ENCODE measurements around the gene SLC38A1. TPM values are rescaled to one million over a fixed set of nuclear protein-coding genes. Genes with fewer than 3 reads are reported as not detected.

The SLC38A1 gene
- total RNA-seq, 1 experiment from 2014 or later, result 155 TPM

DNA sequence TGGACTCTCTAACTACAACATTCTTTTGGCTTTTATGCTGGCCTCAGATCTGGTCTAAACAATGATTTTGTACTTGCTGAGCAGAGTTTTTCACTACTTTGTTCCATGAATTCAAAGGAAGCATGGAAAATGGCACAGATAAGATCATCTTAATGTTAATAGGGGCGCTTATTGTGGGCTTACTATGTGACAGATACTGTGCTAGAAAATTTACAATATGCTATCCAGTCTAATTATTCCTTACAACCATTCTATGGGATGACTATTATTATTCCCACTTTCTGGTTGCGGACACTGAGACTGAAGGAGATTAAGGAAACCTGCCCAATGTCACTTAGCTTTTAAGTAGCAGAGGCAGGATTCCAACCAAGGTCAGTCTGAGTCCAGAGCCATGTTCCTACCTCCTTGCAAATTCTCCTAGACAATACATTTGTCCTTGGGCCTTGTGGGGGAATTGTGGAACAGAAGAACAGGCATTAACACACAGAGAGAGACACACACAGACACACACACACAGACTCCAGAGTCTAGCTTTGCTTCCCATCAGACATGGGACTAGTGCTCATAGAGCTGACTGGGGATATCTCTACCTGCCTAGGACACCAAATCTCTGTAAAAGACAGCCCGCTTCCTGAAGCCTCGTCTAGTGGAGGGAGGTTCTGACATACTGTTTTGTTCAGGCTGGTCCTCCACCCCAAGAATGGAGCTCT is 107.7 kb downstream of the SLC38A1 start:
- Histone ChIP-seq H4K20me1 (ENCODE audit: insufficient read depth) (no peaks in the 10 kb centered on the region), H3K4me3 (replicated peaks in 1 of 2; ENCODE audit: low read depth in 1 of 2, low read length in 2 of 2) (no peak overlapping the region), H3K4me1 (ENCODE audit: control insufficient read depth in 1 of 2, insufficient read depth in 2 of 2, low read length in 2 of 2) (no peaks in the 10 kb centered on the region), H3K79me2 (ENCODE audit: insufficient read depth, low read length) (no peaks in the 10 kb centered on the region), H3K9me2 (ENCODE audit: insufficient read depth) (no peaks in the 10 kb centered on the region), H3K36me3 (ENCODE audit: control insufficient read depth in 1 of 2, insufficient read depth in 2 of 2, low read length in 2 of 2) (no peaks in the 10 kb centered on the region), H3K27ac (ENCODE audit: low read depth, low read length) (no peak overlapping the region), H3K27me3 (ENCODE audit: insufficient read depth, low read length) (no peaks in the 10 kb centered on the region), H3K4me2 (ENCODE audit: low read length) (no peak overlapping the region), H3K9ac (ENCODE audit: low read length) (no peak overlapping the region), H2AFZ (ENCODE audit: low read depth, low read length, poor library complexity, severe bottlenecking) (no peak overlapping the region), H3K9me3 (ENCODE audit: control insufficient read depth in 1 of 2, insufficient read depth in 1 of 2, low read depth in 1 of 2, low read length in 2 of 2) (0 out of 4 replicates have a peak, but pooled peaks cover 3 to 4% of the 10 kb centered on the region in 2 experiments)
- CTCF ChIA-PET, result no interaction called here
- RAD21 ChIA-PET (ENCODE audit: low non-redundant PET in 1 of 2, low total read pairs in 2 of 2, uncharacterized antibody in 2 of 2, unreplicated experiment in 2 of 2), result no interaction called here
- intact Hi-C loops (cut with micrococcal nuclease), result no loop called here
- ATAC-seq, result no peak
- TF ChIP-seq ZFX (IDR thresholded peaks at IDR 0.05), result no peak
- TF ChIP-seq, protein P1, sequence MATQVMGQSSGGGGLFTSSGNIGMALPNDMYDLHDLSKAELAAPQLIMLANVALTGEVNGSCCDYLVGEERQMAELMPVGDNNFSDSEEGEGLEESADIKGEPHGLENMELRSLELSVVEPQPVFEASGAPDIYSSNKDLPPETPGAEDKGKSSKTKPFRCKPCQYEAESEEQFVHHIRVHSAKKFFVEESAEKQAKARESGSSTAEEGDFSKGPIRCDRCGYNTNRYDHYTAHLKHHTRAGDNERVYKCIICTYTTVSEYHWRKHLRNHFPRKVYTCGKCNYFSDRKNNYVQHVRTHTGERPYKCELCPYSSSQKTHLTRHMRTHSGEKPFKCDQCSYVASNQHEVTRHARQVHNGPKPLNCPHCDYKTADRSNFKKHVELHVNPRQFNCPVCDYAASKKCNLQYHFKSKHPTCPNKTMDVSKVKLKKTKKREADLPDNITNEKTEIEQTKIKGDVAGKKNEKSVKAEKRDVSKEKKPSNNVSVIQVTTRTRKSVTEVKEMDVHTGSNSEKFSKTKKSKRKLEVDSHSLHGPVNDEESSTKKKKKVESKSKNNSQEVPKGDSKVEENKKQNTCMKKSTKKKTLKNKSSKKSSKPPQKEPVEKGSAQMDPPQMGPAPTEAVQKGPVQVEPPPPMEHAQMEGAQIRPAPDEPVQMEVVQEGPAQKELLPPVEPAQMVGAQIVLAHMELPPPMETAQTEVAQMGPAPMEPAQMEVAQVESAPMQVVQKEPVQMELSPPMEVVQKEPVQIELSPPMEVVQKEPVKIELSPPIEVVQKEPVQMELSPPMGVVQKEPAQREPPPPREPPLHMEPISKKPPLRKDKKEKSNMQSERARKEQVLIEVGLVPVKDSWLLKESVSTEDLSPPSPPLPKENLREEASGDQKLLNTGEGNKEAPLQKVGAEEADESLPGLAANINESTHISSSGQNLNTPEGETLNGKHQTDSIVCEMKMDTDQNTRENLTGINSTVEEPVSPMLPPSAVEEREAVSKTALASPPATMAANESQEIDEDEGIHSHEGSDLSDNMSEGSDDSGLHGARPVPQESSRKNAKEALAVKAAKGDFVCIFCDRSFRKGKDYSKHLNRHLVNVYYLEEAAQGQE (IDR thresholded peaks at IDR 0.05; ENCODE audit: low read depth), result no peak
- TF ChIP-seq ATF3 (IDR thresholded peaks at IDR 0.05), result no peak
- no peak for TF ChIP-seq CEBPB (IDR thresholded peaks at IDR 0.05; ENCODE audit: low read depth)
- no peak for TF ChIP-seq RAD21 (IDR thresholded peaks at IDR 0.05; ENCODE audit: low read depth)
- no peak for TF ChIP-seq FOSL1 (IDR thresholded peaks at IDR 0.05; ENCODE audit: low read depth)
- TF ChIP-seq SRF (IDR thresholded peaks at IDR 0.05; ENCODE audit: low read depth), result no peak
- TF ChIP-seq POLR2AphosphoS5 (IDR thresholded peaks at IDR 0.05; ENCODE audit: low read depth, low read length), result no peak
- TF ChIP-seq TCF7L2 (IDR thresholded peaks at IDR 0.05; ENCODE audit: borderline replicate concordance, extremely low read depth, insufficient read depth, insufficient read length), result no peak
- no peak for TF ChIP-seq ELF1 (IDR thresholded peaks at IDR 0.05; ENCODE audit: borderline replicate concordance, low read depth)
- no peak for TF ChIP-seq YY1 (IDR thresholded peaks at IDR 0.05; ENCODE audit: extremely low read depth, insufficient replicate concordance, low read depth, low read length)
- TF ChIP-seq EZH2 (IDR thresholded peaks at IDR 0.05), result no peak
- TF ChIP-seq CBX3 (IDR thresholded peaks at IDR 0.05; ENCODE audit: low read depth), result no peak
- TF ChIP-seq, protein P2, sequence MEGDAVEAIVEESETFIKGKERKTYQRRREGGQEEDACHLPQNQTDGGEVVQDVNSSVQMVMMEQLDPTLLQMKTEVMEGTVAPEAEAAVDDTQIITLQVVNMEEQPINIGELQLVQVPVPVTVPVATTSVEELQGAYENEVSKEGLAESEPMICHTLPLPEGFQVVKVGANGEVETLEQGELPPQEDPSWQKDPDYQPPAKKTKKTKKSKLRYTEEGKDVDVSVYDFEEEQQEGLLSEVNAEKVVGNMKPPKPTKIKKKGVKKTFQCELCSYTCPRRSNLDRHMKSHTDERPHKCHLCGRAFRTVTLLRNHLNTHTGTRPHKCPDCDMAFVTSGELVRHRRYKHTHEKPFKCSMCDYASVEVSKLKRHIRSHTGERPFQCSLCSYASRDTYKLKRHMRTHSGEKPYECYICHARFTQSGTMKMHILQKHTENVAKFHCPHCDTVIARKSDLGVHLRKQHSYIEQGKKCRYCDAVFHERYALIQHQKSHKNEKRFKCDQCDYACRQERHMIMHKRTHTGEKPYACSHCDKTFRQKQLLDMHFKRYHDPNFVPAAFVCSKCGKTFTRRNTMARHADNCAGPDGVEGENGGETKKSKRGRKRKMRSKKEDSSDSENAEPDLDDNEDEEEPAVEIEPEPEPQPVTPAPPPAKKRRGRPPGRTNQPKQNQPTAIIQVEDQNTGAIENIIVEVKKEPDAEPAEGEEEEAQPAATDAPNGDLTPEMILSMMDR (IDR thresholded peaks at IDR 0.05 in 2 of 3, conservative IDR thresholded peaks at IDR 0.05 in 1 of 3; ENCODE audit: borderline replicate concordance in 1 of 3, insufficient read depth in 1 of 3, low read depth in 2 of 3, low read length in 2 of 3), result no peak
- no peak for TF ChIP-seq EZH2phosphoT487 (IDR thresholded peaks at IDR 0.05; ENCODE audit: borderline replicate concordance)
- TF ChIP-seq MAX (IDR thresholded peaks at IDR 0.05), result no peak
- TF ChIP-seq, protein P3, sequence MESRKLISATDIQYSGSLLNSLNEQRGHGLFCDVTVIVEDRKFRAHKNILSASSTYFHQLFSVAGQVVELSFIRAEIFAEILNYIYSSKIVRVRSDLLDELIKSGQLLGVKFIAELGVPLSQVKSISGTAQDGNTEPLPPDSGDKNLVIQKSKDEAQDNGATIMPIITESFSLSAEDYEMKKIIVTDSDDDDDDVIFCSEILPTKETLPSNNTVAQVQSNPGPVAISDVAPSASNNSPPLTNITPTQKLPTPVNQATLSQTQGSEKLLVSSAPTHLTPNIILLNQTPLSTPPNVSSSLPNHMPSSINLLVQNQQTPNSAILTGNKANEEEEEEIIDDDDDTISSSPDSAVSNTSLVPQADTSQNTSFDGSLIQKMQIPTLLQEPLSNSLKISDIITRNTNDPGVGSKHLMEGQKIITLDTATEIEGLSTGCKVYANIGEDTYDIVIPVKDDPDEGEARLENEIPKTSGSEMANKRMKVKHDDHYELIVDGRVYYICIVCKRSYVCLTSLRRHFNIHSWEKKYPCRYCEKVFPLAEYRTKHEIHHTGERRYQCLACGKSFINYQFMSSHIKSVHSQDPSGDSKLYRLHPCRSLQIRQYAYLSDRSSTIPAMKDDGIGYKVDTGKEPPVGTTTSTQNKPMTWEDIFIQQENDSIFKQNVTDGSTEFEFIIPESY (IDR thresholded peaks at IDR 0.05; ENCODE audit: extremely low read depth, insufficient replicate concordance, low read length), result no peak
- BruUV-seq (replicated peaks), result no TSS peak
- POLR2A ChIA-PET, result no interaction called here
- no peak for DNase-seq (ENCODE audit: low read depth, low spot score)

Data from HCT116 (cell line).